Prostate gland (tissue), 1 donor: Measurements from ENCODE around the gene TOMM40L.

Experiments used
- POLR2A ChIP-seq: fragments of 450-650 bp; IDR thresholded peaks from one replicate; pipeline ENCODE4 v1.6.1; 2016; ENCODE audit warnings: antibody characterized with exemption, mild to moderate bottlenecking
- POLR2AphosphoS5 ChIP-seq: sonication (generic); formaldehyde crosslinking; IDR thresholded peaks from one replicate; pipeline ENCODE4 v1.6.1; 2017; ENCODE audit warnings: antibody characterized with exemption

DNA sequence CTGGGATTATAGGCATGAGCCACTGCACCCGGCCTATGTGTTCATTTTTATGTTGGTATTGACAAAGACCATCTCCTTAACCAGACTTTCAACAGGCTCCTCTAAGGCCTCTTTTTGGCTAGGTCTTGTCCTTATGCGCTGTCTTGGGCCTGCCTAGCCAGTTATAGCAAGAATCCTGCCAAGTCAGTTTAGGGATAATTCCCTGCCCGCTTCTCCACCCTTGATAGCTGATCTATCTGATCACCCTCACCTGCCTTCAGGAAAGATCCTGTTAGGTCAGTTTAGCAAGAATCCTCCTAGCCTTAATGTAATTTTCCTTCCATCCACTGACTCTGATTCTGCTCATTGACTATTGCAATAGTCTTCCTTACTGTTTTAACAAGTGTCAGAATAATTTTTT, 46.2 kb upstream of the TOMM40L start:
- TF ChIP-seq POLR2AphosphoS5 (no peak), POLR2A (no peak)
